Endothelial cell of hepatic sinusoid (primary cell): ENCODE data around the gene HENMT1.
"Not testable (repeated sequence)": the region's sequence is repeated elsewhere in the genome, so short reads cannot be mapped to it uniquely, and the experiment has no call there.

ENCODE experiments used
- in situ Hi-C: cut with HindIII; loops from 2 replicates; pipeline ENCODE4 v1.10.0; 2017; ENCODE audit warnings: low sequenced_read_pairs

HENMT1 gene

GRCh38 chr1:108661030-108661609, at the start of gene HENMT1:
Gene HENMT1 (minus strand): TSS chr1:108661093. CDS start chr1:108659884, 1,209 bp downstream.
- in situ Hi-C loops: no loop called here

- in situ Hi-C loops: no loop called here
Observed at GRCh38 chr1:108708691-108709660, 48.1 kb upstream of the HENMT1 start.

- in situ Hi-C loops: no loop called here
Observed at GRCh38 chr1:108706643-108707042, 45.8 kb upstream of the HENMT1 start.

DNA sequence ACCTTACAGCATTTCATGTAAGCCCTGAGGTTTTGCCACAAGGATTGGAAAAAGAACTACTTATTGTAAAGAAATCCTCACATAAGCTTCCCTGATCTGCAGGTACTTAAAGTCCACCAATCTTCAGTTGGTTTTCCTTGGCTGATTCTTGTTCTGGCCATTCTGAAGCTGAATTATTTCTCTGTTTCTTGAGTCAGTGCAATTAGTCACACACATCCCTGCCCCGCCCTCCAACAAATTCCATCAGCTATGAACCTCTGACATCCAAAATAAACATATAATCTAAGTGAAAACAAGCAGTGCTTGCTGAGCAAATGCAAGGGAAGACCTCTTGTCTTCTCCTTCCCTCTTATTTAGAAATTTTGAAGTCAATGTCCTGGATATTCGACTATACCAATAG, 43.6 kb upstream of the HENMT1 start:
- in situ Hi-C loops: no loop called here

GRCh38 chr1:108703939-108704338, 43.0 kb upstream of the HENMT1 start:
- in situ Hi-C loops: no loop called here

GRCh38 chr1:108702109-108702508, 41.2 kb upstream of the HENMT1 start:
- in situ Hi-C loops: not testable (repeated sequence)

DNA sequence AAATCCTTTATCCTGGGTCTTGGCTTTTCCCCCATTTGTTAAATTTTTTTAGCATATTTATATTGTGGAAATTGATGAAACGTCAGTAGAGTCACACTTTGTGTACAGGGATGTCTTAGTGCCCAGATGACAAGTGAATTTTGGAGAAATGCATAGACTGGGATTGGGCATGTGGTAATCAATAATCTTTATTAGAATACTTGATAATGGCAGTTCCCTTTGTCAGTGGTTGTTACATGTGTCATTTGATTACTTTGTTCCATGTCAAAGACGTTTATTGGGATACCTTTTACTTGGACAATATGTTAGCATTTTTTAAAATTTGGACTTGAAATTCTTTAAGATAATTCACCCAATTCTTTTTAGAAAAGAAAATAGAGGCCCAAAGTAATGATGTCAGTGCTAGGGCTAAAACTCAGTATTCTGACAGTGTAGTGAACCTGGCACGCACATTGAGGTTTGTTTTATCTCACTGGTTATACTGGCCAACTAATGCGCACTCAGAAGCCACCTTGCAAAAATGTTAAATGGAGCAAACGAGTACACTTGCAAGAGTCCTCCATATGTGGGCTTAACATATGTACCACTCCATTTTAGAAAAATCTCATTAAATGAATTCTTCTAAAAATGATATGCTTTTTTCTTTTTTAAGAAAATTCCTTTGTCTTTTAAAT, 40.4 kb upstream of the HENMT1 start:
- in situ Hi-C loops: no loop called here

- in situ Hi-C loops: no loop called here
Observed at GRCh38 chr1:108699375-108700332, 38.8 kb upstream of the HENMT1 start.

DNA sequence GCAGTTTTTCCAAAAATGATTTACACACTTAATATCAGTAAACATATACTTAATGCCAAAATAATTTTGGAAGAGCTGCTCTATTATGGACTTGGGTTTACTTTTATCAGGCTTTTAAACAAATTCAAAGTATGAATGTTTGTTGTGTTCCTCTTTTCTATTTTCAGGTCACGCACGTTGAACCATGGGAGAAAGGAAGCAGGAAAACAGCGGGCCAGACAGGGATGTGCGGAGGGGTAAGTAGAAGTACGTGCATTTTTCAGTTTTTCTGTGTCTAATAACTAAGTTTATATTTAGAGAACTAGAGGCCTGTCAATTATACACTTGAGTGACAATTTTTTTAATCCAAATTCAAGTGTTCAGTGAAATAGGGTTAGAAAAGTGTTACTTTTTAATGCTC, 34.6 kb upstream of the HENMT1 start:
- in situ Hi-C loops: no loop called here

- in situ Hi-C loops: no loop called here
Observed at GRCh38 chr1:108692724-108693655, 32.1 kb upstream of the HENMT1 start.

GRCh38 chr1:108691942-108692723, 31.2 kb upstream of the HENMT1 start, which contains the start of gene PRPF38B:
Gene PRPF38B (plus strand): TSS chr1:108692310. CDS start chr1:108692592, 282 bp downstream.
- in situ Hi-C loops: no loop called here

DNA sequence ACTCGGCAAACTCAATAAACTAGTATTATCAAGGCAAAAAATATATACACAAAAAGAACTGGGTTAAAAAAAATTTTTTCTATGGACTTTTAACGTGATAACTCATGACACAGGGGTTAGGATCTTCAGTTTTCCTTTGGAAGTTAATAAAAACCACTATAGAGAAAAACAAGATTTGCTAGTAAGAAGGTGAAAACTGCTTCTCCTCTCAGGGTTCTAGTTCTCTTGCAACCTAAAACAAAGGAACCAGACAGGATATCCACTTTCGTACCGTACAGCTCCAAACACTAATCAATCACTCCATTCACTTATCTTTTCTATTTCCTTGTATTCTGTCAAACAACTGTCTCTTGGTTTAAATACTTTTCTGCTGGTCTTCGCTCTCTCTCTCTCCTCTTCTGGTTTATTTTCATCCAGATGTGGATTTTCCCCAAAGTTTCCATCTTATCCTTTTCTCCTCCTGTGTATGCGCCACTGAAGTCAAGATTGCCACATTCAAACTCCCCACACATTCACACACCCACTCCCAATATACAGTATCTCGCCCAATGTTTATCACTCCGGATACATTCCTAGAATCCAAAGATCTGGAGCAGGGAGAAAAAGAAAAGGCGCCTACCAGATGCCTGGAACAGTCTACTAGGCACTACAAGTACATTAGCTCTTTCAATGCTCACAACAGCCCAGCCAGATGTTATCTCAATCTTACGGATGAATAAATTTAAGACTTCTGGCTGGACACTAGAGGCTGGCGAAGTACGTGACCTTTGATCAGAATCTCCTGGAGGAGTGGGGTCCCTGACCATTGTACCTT, 30.4 kb upstream of the HENMT1 start:
- in situ Hi-C loops: no loop called here

GRCh38 chr1:108686614-108687313, 25.9 kb upstream of the HENMT1 start:
- in situ Hi-C loops: no loop called here

- in situ Hi-C loops: no loop called here
Observed at GRCh38 chr1:108685529-108685928, 24.6 kb upstream of the HENMT1 start.

GRCh38 chr1:108681701-108682100, 20.8 kb upstream of the HENMT1 start:
- in situ Hi-C loops: not testable (repeated sequence)

GRCh38 chr1:108679586-108680213, 18.8 kb upstream of the HENMT1 start:
- in situ Hi-C loops: no loop called here

DNA sequence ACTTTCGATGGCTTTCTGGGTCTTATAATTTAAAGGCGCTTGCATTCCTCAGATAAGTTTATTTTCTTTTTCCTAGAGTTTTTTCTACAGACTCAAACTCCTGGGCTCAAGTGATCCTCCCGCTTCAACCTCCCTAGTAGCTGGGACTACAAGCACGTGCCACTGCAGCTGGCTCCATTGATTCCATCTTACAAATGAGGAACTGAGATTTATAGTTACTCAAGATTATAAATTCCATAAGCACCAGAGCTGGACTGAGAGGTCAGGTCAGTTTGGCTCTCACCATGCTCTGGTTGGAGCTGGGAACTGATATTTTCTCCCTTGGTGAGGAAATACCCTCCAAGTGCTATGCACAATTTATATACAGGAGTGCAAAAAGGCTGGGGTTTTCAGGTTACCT, 17.8 kb upstream of the HENMT1 start:
- in situ Hi-C loops: no loop called here
